Nephron progenitor cell (in vitro differentiated cells): ENCODE measurements around the gene PRKCE.

Experiments used
- DNase-seq: peaks from one replicate; pipeline ENCODE4 v3.0.0; 2021
- H3K27ac Mint-ChIP-seq: 2 replicates; pipeline ENCODE4 v1.8.0; 2021; ENCODE audit warnings: mild to moderate bottlenecking, moderate library complexity, mixed read lengths
- H3K27me3 Mint-ChIP-seq: 2 replicates; pipeline ENCODE4 v1.8.0; 2021; ENCODE audit warnings: mild to moderate bottlenecking, low read depth, mixed read lengths; ENCODE audit not compliant: poor library complexity
- H3K36me3 Mint-ChIP-seq: 2 replicates; pipeline ENCODE4 v1.8.0; 2021; ENCODE audit warnings: low read depth, mixed read lengths
- H3K4me1 Mint-ChIP-seq: 2 replicates; pipeline ENCODE4 v1.8.0; 2021; ENCODE audit warnings: mixed read lengths
- H3K4me3 Mint-ChIP-seq: 2 replicates; pipeline ENCODE4 v1.8.0; 2021; ENCODE audit warnings: mild to moderate bottlenecking, moderate library complexity, mixed read lengths
- H3K9me3 Mint-ChIP-seq: 2 replicates; pipeline ENCODE4 v1.8.0; 2021; ENCODE audit warnings: mild to moderate bottlenecking, moderate library complexity, mixed read lengths
- CTCF ChIP-seq: fragments of 200-600 bp; sonication (generic); IDR thresholded peaks from 2 replicates; pipeline ENCODE4 v1.5.0; 2021; ENCODE audit warnings: antibody characterized with exemption

Gene PRKCE

GRCh38 chr2:46150445-46150955 is 499.0 kb downstream of the PRKCE start:
- Mint-ChIP-seq H3K27ac (no peak overlapping the region), H3K36me3 (no peaks in the 10 kb centered on the region), H3K9me3 (no peaks in the 10 kb centered on the region), H3K4me1 (peaks cover 16% of the 10 kb centered on the region), H3K27me3 (peaks cover 9% of the 10 kb centered on the region), H3K4me3 (no peak overlapping the region)
- no peak for TF ChIP-seq CTCF
- no peak for DNase-seq

GRCh38 chr2:46151577-46151976 is 500.1 kb downstream of the PRKCE start:
- no peaks in the 10 kb centered on the region for H3K36me3 Mint-ChIP-seq
- peaks cover 16% of the 10 kb centered on the region for H3K4me1 Mint-ChIP-seq
- peaks cover 13% of the 10 kb centered on the region for H3K27me3 Mint-ChIP-seq
- H3K9me3 Mint-ChIP-seq = no peaks in the 10 kb centered on the region
- H3K27ac Mint-ChIP-seq = no peak overlapping the region
- no peak for DNase-seq
- no peak for TF ChIP-seq CTCF
- H3K4me3 Mint-ChIP-seq = no peak overlapping the region

GRCh38 chr2:46153996-46154753 is 502.7 kb downstream of the PRKCE start:
- Mint-ChIP-seq H3K9me3 (no peaks in the 10 kb centered on the region), H3K4me1 (peaks cover 16% of the 10 kb centered on the region), H3K4me3 (no peak overlapping the region), H3K27ac (no peak overlapping the region), H3K36me3 (no peaks in the 10 kb centered on the region), H3K27me3 (peaks cover 7% of the 10 kb centered on the region)
- no peak for DNase-seq
- no peak for TF ChIP-seq CTCF

GRCh38 chr2:46157072-46157965 is 505.8 kb downstream of the PRKCE start:
- no peak for DNase-seq
- Mint-ChIP-seq H3K9me3 (no peaks in the 10 kb centered on the region), H3K27me3 (peaks cover 13% of the 10 kb centered on the region)

GRCh38 chr2:46157966-46158310 is 506.5 kb downstream of the PRKCE start:
- H3K27ac Mint-ChIP-seq = no peak overlapping the region
- DNase-seq = no peak

More at GRCh38 chr2:46157072-46157965, 505.8 kb downstream of the PRKCE start:
- Mint-ChIP-seq H3K4me1 (peaks cover 29% of the 10 kb centered on the region), H3K27ac (no peak overlapping the region), H3K4me3 (no peak overlapping the region), H3K36me3 (no peaks in the 10 kb centered on the region)
- no peak for TF ChIP-seq CTCF

More at GRCh38 chr2:46157966-46158310, 506.5 kb downstream of the PRKCE start:
- no peaks in the 10 kb centered on the region for H3K9me3 Mint-ChIP-seq
- no peaks in the 10 kb centered on the region for H3K36me3 Mint-ChIP-seq
- no peak overlapping the region for H3K4me3 Mint-ChIP-seq
- H3K4me1 Mint-ChIP-seq = peaks cover 33% of the 10 kb centered on the region
- TF ChIP-seq CTCF = no peak
- H3K27me3 Mint-ChIP-seq = peaks cover 13% of the 10 kb centered on the region
